HG03571 (cell line): ENCODE results near the gene MAU2.
A peak's percentile ranks its signal among the peaks of the same experiment; 100 is the strongest.

ENCODE experiments used
- ATAC-seq: cut with Tn5 transposase; IDR thresholded peaks from one replicate; pipeline ENCODE4 v1.9.1; 2021; ENCODE audit not compliant: unreplicated experiment

The MAU2 gene, protein sequence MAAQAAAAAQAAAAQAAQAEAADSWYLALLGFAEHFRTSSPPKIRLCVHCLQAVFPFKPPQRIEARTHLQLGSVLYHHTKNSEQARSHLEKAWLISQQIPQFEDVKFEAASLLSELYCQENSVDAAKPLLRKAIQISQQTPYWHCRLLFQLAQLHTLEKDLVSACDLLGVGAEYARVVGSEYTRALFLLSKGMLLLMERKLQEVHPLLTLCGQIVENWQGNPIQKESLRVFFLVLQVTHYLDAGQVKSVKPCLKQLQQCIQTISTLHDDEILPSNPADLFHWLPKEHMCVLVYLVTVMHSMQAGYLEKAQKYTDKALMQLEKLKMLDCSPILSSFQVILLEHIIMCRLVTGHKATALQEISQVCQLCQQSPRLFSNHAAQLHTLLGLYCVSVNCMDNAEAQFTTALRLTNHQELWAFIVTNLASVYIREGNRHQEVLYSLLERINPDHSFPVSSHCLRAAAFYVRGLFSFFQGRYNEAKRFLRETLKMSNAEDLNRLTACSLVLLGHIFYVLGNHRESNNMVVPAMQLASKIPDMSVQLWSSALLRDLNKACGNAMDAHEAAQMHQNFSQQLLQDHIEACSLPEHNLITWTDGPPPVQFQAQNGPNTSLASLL

DNA sequence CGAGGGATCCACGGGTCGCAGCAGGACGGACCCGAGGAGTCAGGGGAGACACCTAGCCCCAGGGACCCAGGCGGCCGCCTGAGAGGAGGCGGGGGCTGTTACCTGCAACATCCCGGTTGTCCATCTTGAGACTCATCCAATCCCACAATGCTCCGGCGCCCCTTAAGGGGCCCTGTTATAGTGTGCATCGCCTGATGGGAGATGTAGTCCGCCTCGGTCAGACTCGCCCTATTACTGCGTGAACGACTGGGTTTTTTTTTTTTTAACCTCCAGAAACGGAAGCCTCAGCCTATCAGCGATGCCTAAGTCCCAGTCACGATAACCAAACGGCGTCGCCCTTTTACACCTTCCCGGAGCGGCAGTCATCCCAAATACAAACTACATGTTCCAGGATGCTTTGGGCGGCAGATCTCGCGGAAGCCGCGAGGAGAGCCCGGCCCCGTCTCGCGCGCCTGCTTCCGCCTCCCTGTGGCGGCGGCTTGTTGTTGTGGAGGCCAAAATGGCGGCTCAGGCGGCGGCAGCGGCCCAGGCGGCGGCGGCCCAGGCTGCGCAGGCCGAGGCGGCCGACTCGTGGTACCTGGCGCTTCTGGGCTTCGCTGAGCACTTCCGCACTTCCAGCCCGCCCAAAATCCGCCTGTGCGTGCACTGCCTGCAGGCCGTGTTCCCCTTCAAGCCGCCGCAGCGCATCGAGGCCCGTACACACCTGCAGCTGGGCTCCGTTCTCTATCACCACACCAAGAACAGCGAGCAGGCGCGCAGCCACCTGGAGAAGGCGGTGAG lies at the start of gene MAU2, which contains the start of gene SUGP1:
Gene MAU2, plus strand, starts transcription at position 469 of the 780 bp plus-strand sequence. Its CDS starts 31 bp downstream, at position 500.
Gene SUGP1, minus strand, starts transcription at position 149 of the 780 bp plus-strand sequence. Its CDS starts 13 bp downstream, at position 136.
- ATAC-seq: peak; percentile 84

DNA sequence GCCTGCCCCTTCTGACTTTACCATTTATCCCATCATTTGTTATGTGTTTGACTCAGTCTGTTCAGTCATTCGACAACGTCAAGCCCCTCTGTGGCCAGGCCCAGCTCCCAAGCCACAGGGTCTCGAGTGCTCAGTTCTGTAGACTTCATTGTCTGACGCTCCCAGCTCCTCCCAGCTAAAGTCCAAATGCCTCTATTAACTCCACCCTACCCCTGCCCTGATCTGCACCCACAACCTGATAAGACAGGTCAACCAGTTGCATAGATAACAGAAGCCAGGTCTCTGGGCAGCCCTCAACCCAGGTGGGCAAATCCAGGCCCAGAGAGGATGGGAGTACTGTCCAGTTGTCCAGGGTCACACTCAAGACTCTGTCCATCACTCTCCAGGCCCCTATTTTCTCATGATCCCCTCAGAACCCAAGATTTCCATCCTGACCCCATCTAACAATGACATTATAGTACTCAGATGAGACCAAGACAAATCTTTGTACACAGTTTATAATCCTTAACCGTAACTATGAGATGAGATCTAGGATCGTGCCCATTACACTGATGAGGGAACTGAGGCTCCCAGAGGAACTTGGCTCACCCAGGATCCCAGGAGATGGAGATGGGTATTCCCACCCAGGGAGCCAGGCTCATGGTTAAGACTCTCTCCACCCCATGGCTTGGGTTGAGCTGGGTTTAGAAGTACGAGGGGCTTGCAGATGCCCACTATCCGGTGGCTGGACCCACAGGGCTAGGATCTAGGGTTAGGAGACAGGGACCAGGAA lies 48.6 kb upstream of the MAU2 start:
- ATAC-seq: no peak

DNA sequence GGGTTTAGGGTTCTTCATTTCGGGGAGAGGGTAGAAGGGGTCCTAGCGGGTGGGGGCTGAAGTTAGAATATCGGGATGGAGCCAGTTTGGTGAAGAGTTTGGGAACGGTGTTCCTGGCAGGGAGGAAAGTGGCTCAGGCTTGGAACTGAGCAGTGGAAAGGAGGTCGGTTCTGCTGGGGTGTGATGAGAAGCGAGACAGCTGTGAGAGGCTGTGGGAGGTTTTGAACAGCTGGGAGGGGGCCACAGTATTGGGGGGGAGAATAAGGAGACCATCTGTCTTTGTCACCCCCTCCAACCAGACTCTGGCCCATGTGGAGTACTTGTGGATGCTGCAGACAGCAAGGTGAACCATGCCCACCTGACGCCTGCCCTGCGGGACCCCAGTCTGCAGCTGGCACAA lies 46.5 kb upstream of the MAU2 start:
- no peak for ATAC-seq

DNA sequence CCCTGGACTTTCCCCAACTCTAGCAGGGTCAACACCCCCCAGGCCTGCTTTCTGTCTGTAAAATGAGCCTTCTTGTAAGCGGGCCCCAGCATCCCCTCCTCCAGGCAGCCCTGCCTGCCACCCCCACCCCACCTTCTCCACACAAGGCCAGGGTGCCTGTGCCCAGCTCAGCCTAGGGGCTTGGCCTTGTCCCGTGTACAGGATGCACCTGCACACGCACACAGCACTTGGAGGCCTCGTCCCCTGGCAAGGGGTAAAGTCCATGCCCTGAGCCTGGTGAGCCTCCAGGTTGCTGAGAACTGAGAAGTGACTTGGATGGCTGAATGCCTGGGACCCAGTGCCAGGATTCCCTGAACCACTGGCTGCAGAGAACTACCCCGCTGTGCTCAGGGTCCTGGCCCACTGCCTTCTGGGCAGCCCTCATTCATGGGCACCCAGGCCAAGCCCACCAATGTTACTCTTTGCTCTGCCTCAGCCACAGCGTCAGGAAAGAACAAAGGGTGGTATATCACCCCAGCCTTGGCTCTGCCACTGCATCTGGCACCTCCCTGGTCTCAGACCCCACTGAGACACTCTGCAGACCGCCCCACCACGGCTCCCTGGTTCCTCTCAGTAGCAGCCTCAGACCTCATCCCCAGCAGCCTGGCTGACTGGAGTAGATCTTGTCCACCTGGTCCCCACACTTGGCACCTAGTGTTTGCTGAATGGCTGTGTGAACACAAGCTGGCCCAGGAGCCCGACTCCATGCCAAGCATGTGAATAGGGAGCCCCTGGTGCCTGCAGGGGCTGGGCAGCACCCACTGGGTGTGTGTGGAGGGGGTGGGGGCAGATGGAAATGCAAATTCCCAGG lies 45.7 kb upstream of the MAU2 start:
- no peak for ATAC-seq

DNA sequence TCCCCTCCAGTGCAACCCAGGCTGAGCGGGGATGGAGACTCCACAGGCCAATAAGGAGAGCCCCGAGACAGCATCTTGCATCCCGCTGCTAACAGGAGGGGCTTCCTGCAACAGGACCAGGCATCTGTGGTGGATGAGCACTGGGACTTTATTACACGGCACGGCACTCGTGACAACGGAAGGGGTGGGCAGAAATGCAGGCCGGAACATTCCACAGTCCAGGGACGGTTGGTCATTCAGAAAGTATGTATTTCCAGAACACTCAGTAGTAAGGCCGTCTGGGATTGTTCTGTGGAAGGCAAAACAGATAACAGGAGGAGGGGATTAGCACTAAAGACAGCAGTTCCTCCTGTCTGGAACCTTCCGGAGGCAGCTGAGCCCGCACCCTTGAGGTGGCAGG lies 44.2 kb upstream of the MAU2 start:
- ATAC-seq: no peak

DNA sequence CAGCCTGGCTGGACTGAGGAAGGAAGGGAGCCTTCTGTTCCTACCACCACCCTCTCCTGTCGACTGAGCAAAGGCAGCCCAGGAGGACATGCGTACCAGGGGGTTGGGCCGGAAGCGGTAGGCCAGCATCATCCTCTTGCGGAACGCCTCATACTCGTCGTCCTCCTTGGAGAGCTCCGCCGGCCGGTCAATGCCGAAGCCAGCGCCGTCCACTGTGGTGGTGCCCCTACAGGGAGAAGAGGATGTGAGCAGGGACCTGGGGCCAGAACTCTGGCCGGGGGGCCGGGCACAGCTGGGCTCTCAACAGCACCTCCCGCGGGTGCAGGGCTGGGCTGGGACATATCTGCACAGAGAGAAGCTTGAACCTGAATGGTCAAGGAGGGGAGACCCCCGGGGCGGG lies 43.8 kb upstream of the MAU2 start:
- ATAC-seq: no peak

DNA sequence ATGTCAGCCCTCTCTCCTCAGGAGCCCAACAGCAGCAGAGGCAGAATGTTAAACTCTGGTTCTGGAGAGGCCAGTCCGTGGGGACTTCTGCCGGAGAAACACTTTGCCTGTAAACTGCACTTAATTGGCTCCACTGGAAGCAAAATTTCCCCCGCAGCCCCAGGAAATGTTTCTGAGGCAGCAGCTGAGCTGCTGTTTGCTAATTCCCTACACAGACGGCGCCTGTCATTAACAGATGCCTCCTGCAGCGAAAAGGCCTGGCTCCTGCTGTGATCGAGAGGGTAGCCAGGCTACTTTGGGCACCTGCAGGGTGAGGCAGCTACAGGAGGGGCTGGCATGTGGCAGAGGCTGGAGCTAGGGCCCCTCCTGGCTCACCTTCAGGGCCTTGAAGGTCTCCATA lies 42.3 kb upstream of the MAU2 start:
- no peak for ATAC-seq

DNA sequence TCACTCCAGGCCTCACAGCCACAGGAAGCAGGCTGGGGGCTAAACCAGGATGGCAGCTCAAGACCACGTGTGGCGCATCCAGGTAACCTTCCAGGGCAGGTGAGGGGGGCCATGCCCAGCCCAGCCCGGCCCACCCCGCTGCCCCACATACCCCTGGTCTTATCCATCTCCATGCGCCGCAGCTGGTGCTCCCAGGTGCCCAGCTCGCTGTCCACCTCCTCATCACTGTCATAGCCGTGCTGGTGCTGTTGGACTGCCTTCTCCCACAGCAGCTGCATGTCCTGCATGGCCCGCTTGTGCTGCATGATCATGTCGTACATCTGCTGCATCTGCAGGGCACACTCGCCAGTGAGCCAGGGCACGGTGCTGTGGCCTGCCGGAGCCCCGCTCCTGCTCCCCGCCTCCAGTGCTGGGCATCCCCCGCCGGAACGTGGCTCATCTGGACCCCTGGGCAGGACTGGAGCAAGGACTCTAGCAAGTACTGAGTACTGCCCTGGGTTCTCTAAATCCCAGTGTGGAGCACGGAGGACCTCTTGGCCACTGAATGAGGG lies 41.5 kb upstream of the MAU2 start:
- ATAC-seq: no peak

DNA sequence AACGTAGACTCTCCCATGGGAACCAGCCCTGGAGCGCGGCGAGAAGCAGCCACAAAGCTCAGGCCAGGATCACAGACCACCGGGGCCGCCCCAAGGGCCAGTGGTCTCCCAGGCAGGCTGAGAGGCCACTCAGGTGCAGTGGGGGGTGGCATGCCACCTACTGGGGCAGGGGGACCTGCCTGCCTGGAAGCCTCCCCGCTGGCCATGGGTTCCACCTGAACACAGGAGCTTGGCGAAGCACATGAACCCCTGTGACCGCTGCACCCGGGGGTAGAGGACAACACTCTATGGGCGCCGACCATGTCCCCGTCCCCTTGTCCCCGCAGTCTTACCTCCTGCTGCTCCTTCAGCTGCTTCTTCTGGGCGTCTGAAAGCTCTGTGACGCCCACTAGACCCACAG lies 40.8 kb upstream of the MAU2 start:
- no peak for ATAC-seq

DNA sequence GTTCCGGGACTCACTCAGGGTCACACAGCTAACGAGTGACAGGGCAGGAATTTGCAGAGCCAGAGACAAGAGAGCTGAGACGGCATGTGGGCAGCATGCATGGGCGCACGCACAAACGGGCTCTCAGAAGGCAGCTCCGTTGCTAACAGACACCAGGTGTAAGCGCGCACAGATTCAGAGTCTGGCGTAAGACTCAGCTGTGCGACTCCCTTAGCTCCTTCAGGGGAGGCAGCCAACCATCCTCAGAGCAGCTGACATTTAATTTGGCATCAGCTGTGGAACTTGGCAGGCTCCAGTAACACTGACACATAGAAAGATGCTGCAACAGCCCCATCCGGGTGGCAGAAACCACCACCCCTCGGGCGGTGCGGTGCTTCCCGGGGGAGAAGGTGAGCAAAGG lies 40.1 kb upstream of the MAU2 start:
- no peak for ATAC-seq

DNA sequence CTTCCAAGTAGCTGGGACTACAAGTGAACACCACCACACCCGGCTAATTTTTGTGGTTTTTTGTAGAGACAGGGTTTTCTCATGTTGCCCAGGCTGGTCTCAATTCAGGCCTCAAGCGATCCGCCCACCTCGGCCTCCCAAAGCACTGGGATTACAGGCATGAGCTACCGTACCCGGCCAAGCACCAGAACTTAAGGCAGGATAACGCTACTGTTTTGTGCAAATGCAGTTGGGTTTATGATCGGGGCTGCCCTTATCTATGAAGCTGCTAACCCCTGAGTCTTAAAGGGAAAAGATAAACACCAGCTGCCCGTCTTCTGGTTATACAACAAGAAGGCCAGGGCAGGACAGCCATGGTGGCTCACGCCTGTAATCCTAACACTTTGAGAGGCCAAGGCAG lies 34.9 kb upstream of the MAU2 start:
- no peak for ATAC-seq

DNA sequence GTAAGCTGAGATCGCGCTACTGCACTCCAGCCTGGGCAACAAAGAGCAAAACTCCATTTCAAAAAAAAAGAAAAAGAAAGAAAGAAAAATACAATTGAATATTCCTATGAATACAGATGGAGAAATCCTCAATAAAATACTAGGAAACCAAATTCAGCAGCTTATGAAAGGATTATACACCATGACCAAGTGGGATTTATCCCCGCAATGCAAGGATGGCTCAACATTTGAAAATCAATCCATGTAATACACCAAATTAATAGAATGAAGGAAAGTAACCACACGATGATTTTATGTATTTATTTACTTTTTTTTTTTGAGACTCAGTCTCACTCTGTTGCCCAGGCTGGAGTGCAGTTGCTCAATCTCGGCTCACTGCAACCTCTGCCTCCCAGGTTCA lies 28.0 kb upstream of the MAU2 start:
- no peak for ATAC-seq

DNA sequence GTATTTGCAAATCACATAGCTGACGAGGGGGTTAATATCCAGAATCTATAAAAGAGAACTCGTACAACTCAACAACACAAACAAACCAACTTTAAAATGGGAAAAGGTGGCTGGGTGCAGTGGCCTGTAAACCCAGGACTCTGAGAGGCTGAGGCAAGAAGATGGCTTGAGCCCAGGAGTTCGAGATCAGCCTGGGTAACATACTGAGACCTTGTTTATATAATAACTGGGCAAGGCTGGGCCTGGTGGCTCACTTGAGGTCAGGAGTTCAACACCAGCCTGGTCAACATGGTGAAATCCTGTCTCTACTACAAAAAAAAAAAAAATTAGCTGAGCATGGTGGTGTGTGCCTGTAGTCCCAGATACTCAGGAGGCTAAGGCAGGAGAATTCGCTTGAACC lies 25.7 kb upstream of the MAU2 start:
- ATAC-seq: no peak

DNA sequence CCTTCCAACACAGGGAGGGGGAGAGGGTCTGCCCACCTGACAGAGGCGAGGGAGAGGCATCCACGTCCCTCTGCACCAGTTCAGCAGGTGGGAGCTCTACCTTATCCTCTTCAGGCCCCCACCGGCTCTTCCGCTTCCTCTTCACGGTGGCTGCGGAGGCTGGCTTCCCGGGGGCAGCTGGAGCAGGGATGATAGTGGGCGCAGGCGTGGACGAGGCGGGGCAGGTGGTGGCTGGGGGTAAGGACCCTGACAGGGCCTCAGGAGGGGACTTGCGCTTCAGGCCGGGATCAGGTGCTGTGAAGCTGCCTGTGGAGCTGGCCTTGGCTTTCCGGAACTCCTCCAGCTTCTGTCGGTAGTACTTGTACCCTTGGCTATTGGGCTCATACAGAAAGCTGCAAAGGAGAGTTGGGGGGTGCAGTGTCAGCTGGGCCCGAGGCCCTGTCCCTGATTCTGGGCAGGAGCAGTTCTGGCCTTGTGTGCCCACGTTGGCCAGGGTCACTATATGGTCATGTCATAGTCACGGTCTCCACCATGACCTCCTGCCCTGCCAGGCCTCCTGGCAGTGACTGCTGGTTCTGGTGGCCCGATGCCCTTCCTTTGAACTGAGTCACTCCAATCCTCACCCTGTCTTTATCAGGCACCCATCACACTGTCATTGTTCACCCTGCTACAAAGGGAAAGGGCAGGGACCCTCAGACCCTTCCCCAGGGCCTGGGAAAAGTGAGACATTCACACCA lies 23.5 kb upstream of the MAU2 start:
- no peak for ATAC-seq

DNA sequence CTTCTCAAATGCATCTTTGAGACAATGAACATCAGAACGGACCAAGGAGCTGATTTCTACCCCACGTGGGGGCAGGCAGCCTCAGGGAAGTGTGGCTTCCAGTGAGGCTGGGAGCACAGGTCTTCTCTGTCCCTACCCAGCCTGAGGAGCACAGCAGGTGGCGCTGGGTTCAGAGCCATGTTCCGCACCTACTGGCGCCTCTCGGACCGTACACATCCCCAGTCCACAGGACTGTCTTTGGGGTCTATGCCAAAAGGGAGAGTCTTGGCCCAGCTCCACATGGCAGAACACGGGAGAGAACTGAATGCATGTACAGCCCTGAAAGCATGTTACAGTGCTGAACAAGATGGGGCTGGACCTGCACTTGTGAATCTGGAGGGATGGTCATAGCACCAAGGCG lies 22.9 kb upstream of the MAU2 start:
- ATAC-seq: no peak

DNA sequence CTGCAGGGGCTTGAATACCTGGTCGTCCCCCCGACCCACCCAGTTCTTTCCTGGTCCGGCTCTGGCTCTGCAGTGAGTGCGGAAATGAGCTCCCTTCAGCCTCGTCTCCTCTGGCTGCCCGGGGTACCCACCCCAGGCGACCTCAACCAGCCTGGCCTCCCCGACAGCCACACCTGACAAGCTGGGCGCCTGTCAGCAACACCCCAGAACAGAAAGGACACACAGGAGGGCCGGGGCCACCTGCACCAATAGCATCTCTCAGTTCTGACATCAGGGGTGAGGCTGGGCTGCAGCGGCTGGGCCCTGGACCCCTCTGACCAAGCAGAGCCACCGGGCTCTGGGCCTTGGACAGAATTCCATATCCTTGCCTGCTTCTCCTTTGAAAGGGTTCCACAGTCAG lies 20.0 kb upstream of the MAU2 start:
- ATAC-seq: no peak

DNA sequence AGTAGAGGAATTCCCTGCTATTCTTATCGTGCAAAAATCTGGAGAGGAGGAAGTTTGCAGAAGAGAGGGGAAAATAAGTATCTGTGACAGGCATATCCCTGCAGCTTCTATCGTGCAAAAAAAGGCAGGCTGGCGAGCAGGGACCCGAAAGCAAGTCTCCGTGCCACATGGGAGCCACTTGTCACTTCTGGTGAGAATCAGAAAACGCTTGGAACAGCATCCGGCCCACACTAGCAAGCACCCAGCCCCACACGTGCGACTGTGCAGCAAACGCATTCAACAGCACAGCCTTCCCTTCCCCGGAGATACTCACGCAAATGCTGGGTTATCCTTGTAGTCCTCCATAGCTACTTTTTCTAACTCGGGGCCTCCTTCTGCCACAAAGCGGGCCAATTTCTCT lies 17.2 kb upstream of the MAU2 start:
- ATAC-seq: no peak

DNA sequence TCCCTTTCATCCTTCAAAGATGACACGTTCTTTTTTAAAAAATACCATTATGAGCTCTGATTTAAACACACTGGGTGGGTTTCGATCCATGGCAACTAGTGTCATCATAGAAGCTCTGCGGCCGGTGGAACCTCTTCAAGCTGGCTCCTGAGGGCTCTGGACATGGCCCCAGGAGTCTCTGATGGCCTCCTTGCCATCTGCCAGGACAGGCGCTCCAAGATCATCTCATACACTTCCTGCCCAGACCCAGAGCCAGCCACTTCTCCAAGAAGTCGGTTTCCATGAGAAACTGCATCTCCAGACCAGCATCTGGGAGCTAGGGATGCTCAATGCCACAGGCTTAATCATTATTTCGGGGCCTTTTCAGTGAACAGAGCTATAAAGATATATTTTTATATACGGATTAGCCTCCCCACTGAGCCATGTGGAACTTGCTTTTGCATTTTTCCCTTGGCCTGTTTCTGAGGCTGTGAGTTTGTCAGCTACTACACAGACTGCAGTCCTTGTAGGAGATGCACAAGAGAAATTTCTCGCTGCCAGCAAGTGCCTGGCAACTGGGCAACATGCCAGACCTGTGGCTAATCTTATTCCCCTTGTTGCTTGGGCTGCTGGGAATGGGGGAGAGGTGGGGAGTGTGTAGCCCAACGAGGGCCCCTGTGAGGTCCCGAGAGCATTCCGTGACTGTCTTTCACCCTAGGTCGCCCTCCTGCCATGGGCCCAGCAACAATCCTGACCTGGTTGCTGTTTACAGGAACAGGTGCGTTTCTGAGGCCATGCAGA lies 16.3 kb upstream of the MAU2 start:
- no peak for ATAC-seq
